Measurements from ENCODE around the gene LRRC43. TPM values are rescaled to one million over a fixed set of nuclear protein-coding genes. Genes with fewer than 3 reads are reported as not detected.

The LRRC43 gene
- total RNA-seq, 1 experiment from 2014 or later = 0.22 TPM

GRCh38 chr12:122166422-122167349, 16.2 kb upstream of the LRRC43 start (continued):
- no peak for TF ChIP-seq ZNF532 (CRISPR knock-in tag; IDR thresholded peaks at IDR 0.05; ENCODE audit: borderline replicate concordance)
- no peak for TF ChIP-seq ZNF121 (CRISPR knock-in tag; IDR thresholded peaks at IDR 0.05)
- no peak for TF ChIP-seq ZNF232 (CRISPR knock-in tag; IDR thresholded peaks at IDR 0.05)
- TF ChIP-seq TP53 (CRISPR knock-in tag; IDR thresholded peaks at IDR 0.05) = no peak
- no peak for TF ChIP-seq ZBTB21 (CRISPR knock-in tag; IDR thresholded peaks at IDR 0.05; ENCODE audit: borderline replicate concordance)

GRCh38 chr12:122167356-122167925, 15.5 kb upstream of the LRRC43 start:
- ATAC-seq = no peak
- H3K36me3 Mint-ChIP-seq = no peaks in the 10 kb centered on the region
- no peak overlapping the region for H3K4me3 Mint-ChIP-seq
- 0 out of 2 replicates have a peak, but pooled peaks cover 2% of the 10 kb centered on the region for H3K4me1 Mint-ChIP-seq
- H3K9me3 Mint-ChIP-seq = no peaks in the 10 kb centered on the region
- DNase-seq (ENCODE audit: low spot score) = no peak
- CTCF ChIA-PET = interaction anchor here (1.0 to 2.4 kb wide), 3 partner anchors 9 to 27 kb away, joined by 3 to 9 read pairs (median 4); no protein-coding TSS in a partner anchor
- TF ChIP-seq, protein P1, sequence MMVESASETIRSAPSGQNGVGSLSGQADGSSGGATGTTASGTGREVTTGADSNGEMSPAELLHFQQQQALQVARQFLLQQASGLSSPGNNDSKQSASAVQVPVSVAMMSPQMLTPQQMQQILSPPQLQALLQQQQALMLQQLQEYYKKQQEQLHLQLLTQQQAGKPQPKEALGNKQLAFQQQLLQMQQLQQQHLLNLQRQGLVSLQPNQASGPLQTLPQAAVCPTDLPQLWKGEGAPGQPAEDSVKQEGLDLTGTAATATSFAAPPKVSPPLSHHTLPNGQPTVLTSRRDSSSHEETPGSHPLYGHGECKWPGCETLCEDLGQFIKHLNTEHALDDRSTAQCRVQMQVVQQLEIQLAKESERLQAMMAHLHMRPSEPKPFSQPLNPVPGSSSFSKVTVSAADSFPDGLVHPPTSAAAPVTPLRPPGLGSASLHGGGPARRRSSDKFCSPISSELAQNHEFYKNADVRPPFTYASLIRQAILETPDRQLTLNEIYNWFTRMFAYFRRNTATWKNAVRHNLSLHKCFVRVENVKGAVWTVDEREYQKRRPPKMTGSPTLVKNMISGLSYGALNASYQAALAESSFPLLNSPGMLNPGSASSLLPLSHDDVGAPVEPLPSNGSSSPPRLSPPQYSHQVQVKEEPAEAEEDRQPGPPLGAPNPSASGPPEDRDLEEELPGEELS (CRISPR knock-in tag; IDR thresholded peaks at IDR 0.05) = no peak
- no peak for TF ChIP-seq ZNF416 (CRISPR knock-in tag; IDR thresholded peaks at IDR 0.05)
- TF ChIP-seq MYBL2 (CRISPR knock-in tag; IDR thresholded peaks at IDR 0.05) = no peak
- TF ChIP-seq E2F4 (CRISPR knock-in tag; IDR thresholded peaks at IDR 0.05; ENCODE audit: borderline replicate concordance, low read depth) = no peak
- no peak for TF ChIP-seq TEAD4 (CRISPR knock-in tag; IDR thresholded peaks at IDR 0.05)
- TF ChIP-seq ZNF121 (CRISPR knock-in tag; IDR thresholded peaks at IDR 0.05) = no peak
- TF ChIP-seq CREB1 (CRISPR knock-in tag; IDR thresholded peaks at IDR 0.05) = no peak
- TF ChIP-seq TCF7 (CRISPR knock-in tag; IDR thresholded peaks at IDR 0.05; ENCODE audit: low read depth) = no peak
- no peak for TF ChIP-seq NFE2L1 (CRISPR knock-in tag; IDR thresholded peaks at IDR 0.05)
- TF ChIP-seq, protein P2, sequence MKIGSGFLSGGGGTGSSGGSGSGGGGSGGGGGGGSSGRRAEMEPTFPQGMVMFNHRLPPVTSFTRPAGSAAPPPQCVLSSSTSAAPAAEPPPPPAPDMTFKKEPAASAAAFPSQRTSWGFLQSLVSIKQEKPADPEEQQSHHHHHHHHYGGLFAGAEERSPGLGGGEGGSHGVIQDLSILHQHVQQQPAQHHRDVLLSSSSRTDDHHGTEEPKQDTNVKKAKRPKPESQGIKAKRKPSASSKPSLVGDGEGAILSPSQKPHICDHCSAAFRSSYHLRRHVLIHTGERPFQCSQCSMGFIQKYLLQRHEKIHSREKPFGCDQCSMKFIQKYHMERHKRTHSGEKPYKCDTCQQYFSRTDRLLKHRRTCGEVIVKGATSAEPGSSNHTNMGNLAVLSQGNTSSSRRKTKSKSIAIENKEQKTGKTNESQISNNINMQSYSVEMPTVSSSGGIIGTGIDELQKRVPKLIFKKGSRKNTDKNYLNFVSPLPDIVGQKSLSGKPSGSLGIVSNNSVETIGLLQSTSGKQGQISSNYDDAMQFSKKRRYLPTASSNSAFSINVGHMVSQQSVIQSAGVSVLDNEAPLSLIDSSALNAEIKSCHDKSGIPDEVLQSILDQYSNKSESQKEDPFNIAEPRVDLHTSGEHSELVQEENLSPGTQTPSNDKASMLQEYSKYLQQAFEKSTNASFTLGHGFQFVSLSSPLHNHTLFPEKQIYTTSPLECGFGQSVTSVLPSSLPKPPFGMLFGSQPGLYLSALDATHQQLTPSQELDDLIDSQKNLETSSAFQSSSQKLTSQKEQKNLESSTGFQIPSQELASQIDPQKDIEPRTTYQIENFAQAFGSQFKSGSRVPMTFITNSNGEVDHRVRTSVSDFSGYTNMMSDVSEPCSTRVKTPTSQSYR (CRISPR knock-in tag; IDR thresholded peaks at IDR 0.05) = no peak
- no peak for TF ChIP-seq ZBTB21 (CRISPR knock-in tag; IDR thresholded peaks at IDR 0.05; ENCODE audit: borderline replicate concordance)
- no peak overlapping the region; the same call in 1 of the 2 replicates for H3K27ac Mint-ChIP-seq
- POLR2A ChIA-PET = no interaction called here
- no peaks in the 10 kb centered on the region for H3K27me3 Mint-ChIP-seq (ENCODE audit: low read depth)
